Measurements from ENCODE around the gene DNAH14.

DNAH14 gene

GRCh38 chr1:225258811-225259210 is 329.3 kb downstream of the DNAH14 start:
- Histone ChIP-seq H3K27me3 (replicated peaks; ENCODE audit: insufficient read depth, low read length) (no peaks in the 10 kb centered on the region), H3K79me2 (ENCODE audit: low read length) (no peaks in the 10 kb centered on the region), H3K36me3 (replicated peaks; ENCODE audit: insufficient read depth, low read length) (no peaks in the 10 kb centered on the region), H2AFZ (ENCODE audit: low read length) (no peak overlapping the region), H3K9ac (ENCODE audit: low read length) (no peak overlapping the region), H3K4me1 (ENCODE audit: low read length) (no peaks in the 10 kb centered on the region), H3K9me2 (replicated peaks; ENCODE audit: insufficient read depth, low read length) (no peaks in the 10 kb centered on the region), H3K4me2 (ENCODE audit: low read depth, low read length) (no peak overlapping the region), H3K9me3 (replicated peaks; ENCODE audit: insufficient read depth, low read length) (no peaks in the 10 kb centered on the region), H3F3A (ENCODE audit: insufficient read depth, low read length) (no peaks in the 10 kb centered on the region), H4K20me1 (ENCODE audit: insufficient read depth, low read length) (no peaks in the 10 kb centered on the region), H3K27ac (ENCODE audit: low read length) (no peak overlapping the region), H3K4me3 (ENCODE audit: low read length) (no peak overlapping the region)
- no peak for TF ChIP-seq EZH2 (optimal IDR thresholded peaks at IDR 0.05; ENCODE audit: low read depth, low read length)
- TF ChIP-seq EZH2phosphoT487 (IDR thresholded peaks at IDR 0.05; ENCODE audit: low read length) = no peak
- TF ChIP-seq CTCF (IDR thresholded peaks at IDR 0.05; ENCODE audit: low read length) = no peak
- no peak for DNase-seq

- Histone ChIP-seq H2AFZ (ENCODE audit: low read length) (no peak overlapping the region), H3K27ac (ENCODE audit: low read length) (no peak overlapping the region), H3K36me3 (replicated peaks; ENCODE audit: insufficient read depth, low read length) (no peaks in the 10 kb centered on the region), H3F3A (ENCODE audit: insufficient read depth, low read length) (no peaks in the 10 kb centered on the region), H3K79me2 (ENCODE audit: low read length) (no peaks in the 10 kb centered on the region), H3K27me3 (replicated peaks; ENCODE audit: insufficient read depth, low read length) (no peaks in the 10 kb centered on the region), H3K4me2 (ENCODE audit: low read depth, low read length) (no peak overlapping the region), H3K4me3 (ENCODE audit: low read length) (no peak overlapping the region), H4K20me1 (ENCODE audit: insufficient read depth, low read length) (no peaks in the 10 kb centered on the region), H3K9ac (ENCODE audit: low read length) (no peak overlapping the region), H3K4me1 (ENCODE audit: low read length) (peaks cover under 1% of the 10 kb centered on the region; the same call in 1 of the 2 replicates), H3K9me3 (replicated peaks; ENCODE audit: insufficient read depth, low read length) (no peaks in the 10 kb centered on the region), H3K9me2 (replicated peaks; ENCODE audit: insufficient read depth, low read length) (no peaks in the 10 kb centered on the region)
- DNase-seq = no peak
- TF ChIP-seq EZH2phosphoT487 (IDR thresholded peaks at IDR 0.05; ENCODE audit: low read length) (no peak), EZH2 (optimal IDR thresholded peaks at IDR 0.05; ENCODE audit: low read depth, low read length) (no peak), CTCF (IDR thresholded peaks at IDR 0.05; ENCODE audit: low read length) (no peak)
Observed at GRCh38 chr1:225259542-225259941, 330.1 kb downstream of the DNAH14 start.

GRCh38 chr1:225260319-225260718 is 330.8 kb downstream of the DNAH14 start:
- Histone ChIP-seq H3K9me3 (replicated peaks; ENCODE audit: insufficient read depth, low read length) (no peaks in the 10 kb centered on the region), H3K79me2 (ENCODE audit: low read length) (no peaks in the 10 kb centered on the region), H2AFZ (ENCODE audit: low read length) (no peak overlapping the region), H4K20me1 (ENCODE audit: insufficient read depth, low read length) (no peaks in the 10 kb centered on the region), H3K4me1 (ENCODE audit: low read length) (peaks cover 4% of the 10 kb centered on the region; the same call in 1 of the 2 replicates), H3K27me3 (replicated peaks; ENCODE audit: insufficient read depth, low read length) (no peaks in the 10 kb centered on the region), H3K4me3 (ENCODE audit: low read length) (no peak overlapping the region), H3K9me2 (replicated peaks; ENCODE audit: insufficient read depth, low read length) (no peaks in the 10 kb centered on the region), H3F3A (ENCODE audit: insufficient read depth, low read length) (no peaks in the 10 kb centered on the region), H3K9ac (ENCODE audit: low read length) (no peak overlapping the region), H3K27ac (ENCODE audit: low read length) (no peak overlapping the region), H3K4me2 (ENCODE audit: low read depth, low read length) (no peak overlapping the region), H3K36me3 (replicated peaks; ENCODE audit: insufficient read depth, low read length) (no peaks in the 10 kb centered on the region)
- no peak for DNase-seq
- TF ChIP-seq CTCF (IDR thresholded peaks at IDR 0.05; ENCODE audit: low read length) (no peak), EZH2 (optimal IDR thresholded peaks at IDR 0.05; ENCODE audit: low read depth, low read length) (no peak), EZH2phosphoT487 (IDR thresholded peaks at IDR 0.05; ENCODE audit: low read length) (no peak)

Measured in MM.1S (cell line).